Measurements from ENCODE around the gene ST14. TPM values are rescaled to one million over a fixed set of nuclear protein-coding genes. Genes with fewer than 3 reads are reported as not detected.

The ST14 gene
- total RNA-seq, 1 donor from 2014 or later, result 1.4 TPM

DNA sequence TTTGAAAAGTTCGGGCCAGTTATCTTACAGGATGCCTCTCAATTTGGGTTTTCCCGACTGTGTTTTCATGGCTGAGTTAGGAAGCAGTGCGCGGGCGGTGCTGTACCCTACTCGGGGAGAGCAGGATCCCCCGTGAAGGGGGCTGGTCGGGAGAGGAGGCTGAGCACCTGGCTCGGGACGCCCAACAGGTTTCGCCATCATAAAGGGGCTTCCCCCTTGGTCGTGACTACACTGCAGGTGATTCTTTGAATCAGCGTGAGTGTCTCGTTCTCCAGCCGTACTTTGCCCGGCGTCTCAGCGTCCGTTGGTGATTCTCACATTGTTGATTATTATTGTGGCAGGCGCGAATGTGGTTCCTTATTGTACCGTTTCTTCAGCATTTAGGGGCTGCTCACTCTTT is 46.6 kb downstream of the ST14 start:
- H3K27ac Mint-ChIP-seq, result no peak overlapping the region

DNA sequence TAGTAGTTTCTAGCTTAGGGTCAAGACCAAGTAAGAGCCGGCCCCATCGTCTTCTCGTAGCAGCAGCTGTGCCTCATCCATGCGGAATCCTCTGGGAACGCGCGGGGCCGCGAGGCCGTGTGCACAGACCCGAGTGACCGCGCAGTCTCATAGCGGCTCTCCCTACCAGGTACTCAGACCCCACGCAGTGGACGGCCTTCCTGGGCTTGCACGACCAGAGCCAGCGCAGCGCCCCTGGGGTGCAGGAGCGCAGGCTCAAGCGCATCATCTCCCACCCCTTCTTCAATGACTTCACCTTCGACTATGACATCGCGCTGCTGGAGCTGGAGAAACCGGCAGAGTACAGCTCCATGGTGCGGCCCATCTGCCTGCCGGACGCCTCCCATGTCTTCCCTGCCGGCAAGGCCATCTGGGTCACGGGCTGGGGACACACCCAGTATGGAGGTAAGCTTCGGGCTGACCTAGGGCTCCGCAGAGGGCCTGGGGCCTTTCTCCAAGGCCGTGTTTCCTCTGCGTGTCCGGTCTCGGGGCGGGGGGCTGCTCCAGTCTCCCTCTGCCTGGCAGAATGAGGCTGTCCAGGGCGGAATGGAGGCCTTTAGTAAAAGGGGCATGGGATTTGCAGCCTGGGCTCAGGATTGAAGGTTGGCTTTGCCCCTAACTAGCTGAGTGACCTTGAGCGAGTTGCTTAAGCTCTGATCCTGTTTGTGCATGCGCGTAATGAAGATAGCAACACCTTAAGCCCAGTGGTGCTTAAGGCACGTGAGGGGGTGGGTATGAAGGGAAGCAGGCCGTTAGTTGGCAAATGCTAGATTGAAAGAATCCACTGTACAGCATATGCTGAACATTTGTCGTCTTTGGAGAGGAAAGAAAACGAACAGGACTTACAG is 48.9 kb downstream of the ST14 start:
- H3K27ac Mint-ChIP-seq, result no peak overlapping the region
- peaks cover 3% of the 10 kb centered on the region for H3K4me1 Mint-ChIP-seq
- peaks cover 7% of the 10 kb centered on the region for H3K27me3 Mint-ChIP-seq (ENCODE audit: insufficient read depth, low read depth)
- H3K4me2 ChIP-seq, result no peak overlapping the region
- no peak overlapping the region for H2AFZ ChIP-seq (replicated peaks)
- no peak overlapping the region for H3K9ac ChIP-seq
- no peaks in the 10 kb centered on the region for H3K9me3 Mint-ChIP-seq
- DNase-seq (ENCODE audit: low spot score), result no peak
- H3K79me2 ChIP-seq (ENCODE audit: low read depth), result no peaks in the 10 kb centered on the region
- no peaks in the 10 kb centered on the region for H3F3A ChIP-seq (ENCODE audit: low read depth)
- no peak overlapping the region for H3K27ac ChIP-seq
- H3K9me3 ChIP-seq (ENCODE audit: low read depth), result no peaks in the 10 kb centered on the region
- H3K27me3 ChIP-seq, result peaks cover 9% of the 10 kb centered on the region
- no peak overlapping the region for H3K4me3 Mint-ChIP-seq
- no peaks in the 10 kb centered on the region for H4K20me1 ChIP-seq (ENCODE audit: low read depth)
- TF ChIP-seq EZH2 (IDR thresholded peaks at IDR 0.05) (no peak), EZH2phosphoT487 (IDR thresholded peaks at IDR 0.05) (no peak)
- TF ChIP-seq, protein P1, sequence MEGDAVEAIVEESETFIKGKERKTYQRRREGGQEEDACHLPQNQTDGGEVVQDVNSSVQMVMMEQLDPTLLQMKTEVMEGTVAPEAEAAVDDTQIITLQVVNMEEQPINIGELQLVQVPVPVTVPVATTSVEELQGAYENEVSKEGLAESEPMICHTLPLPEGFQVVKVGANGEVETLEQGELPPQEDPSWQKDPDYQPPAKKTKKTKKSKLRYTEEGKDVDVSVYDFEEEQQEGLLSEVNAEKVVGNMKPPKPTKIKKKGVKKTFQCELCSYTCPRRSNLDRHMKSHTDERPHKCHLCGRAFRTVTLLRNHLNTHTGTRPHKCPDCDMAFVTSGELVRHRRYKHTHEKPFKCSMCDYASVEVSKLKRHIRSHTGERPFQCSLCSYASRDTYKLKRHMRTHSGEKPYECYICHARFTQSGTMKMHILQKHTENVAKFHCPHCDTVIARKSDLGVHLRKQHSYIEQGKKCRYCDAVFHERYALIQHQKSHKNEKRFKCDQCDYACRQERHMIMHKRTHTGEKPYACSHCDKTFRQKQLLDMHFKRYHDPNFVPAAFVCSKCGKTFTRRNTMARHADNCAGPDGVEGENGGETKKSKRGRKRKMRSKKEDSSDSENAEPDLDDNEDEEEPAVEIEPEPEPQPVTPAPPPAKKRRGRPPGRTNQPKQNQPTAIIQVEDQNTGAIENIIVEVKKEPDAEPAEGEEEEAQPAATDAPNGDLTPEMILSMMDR (IDR thresholded peaks at IDR 0.05), result no peak
- H3K36me3 Mint-ChIP-seq, result no peaks in the 10 kb centered on the region
- H3K36me3 ChIP-seq, result no peaks in the 10 kb centered on the region
- no peaks in the 10 kb centered on the region for H3K4me1 ChIP-seq
- H3K4me3 ChIP-seq, result no peak overlapping the region

More for the DNA sequence above, 46.6 kb downstream of the ST14 start:
- no peak overlapping the region for H3K27ac ChIP-seq
- H3K36me3 ChIP-seq, result no peaks in the 10 kb centered on the region
- Mint-ChIP-seq H3K4me1 (peaks cover 3% of the 10 kb centered on the region), H3K4me3 (no peak overlapping the region), H3K27me3 (ENCODE audit: insufficient read depth, low read depth) (peaks cover 6% of the 10 kb centered on the region), H3K36me3 (no peaks in the 10 kb centered on the region), H3K9me3 (peaks cover 7% of the 10 kb centered on the region)
- H3K4me2 ChIP-seq, result no peak overlapping the region
- no peak for TF ChIP-seq EZH2phosphoT487 (IDR thresholded peaks at IDR 0.05)
- TF ChIP-seq, protein P1 (IDR thresholded peaks at IDR 0.05), result no peak
- TF ChIP-seq EZH2 (IDR thresholded peaks at IDR 0.05), result no peak
- DNase-seq (ENCODE audit: low spot score), result no peak
- H3K4me3 ChIP-seq, result no peak overlapping the region
- H3K9ac ChIP-seq, result no peak overlapping the region
- H3K27me3 ChIP-seq, result no peaks in the 10 kb centered on the region
- no peaks in the 10 kb centered on the region for H3F3A ChIP-seq (ENCODE audit: low read depth)
- no peaks in the 10 kb centered on the region for H3K9me3 ChIP-seq (ENCODE audit: low read depth)
- no peak overlapping the region for H2AFZ ChIP-seq (replicated peaks)
- H3K4me1 ChIP-seq, result no peaks in the 10 kb centered on the region
- no peaks in the 10 kb centered on the region for H3K79me2 ChIP-seq (ENCODE audit: low read depth)
- no peaks in the 10 kb centered on the region for H4K20me1 ChIP-seq (ENCODE audit: low read depth)

DNA sequence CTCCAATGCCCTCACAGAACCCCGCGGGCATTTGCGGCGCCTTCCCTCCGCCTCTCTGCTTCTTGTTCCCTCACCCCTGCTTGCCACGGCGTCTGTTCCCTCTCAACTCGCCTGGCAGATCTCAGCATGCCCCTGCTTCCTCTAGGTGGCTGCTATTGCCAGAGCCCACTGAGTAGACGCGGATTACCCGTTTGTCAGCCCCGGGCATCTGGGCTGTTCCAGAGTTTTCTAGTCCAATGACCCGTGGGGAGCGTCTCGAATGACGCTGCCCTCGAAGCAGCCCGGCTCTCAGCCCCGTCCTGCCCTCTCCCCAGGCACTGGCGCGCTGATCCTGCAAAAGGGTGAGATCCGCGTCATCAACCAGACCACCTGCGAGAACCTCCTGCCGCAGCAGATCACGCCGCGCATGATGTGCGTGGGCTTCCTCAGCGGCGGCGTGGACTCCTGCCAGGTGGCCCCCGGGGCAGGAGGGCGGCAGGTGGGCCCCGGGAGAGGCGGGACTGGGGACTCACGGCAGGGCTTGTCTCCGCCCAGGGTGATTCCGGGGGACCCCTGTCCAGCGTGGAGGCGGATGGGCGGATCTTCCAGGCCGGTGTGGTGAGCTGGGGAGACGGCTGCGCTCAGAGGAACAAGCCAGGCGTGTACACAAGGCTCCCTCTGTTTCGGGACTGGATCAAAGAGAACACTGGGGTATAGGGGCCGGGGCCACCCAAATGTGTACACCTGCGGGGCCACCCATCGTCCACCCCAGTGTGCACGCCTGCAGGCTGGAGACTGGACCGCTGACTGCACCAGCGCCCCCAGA is 49.7 kb downstream of the ST14 start:
- Histone ChIP-seq H3K9me3 (ENCODE audit: low read depth) (no peaks in the 10 kb centered on the region), H3K4me3 (no peak overlapping the region), H3K9ac (no peak overlapping the region), H3K36me3 (no peaks in the 10 kb centered on the region), H2AFZ (replicated peaks) (no peak overlapping the region), H3K4me1 (no peaks in the 10 kb centered on the region), H4K20me1 (ENCODE audit: low read depth) (no peaks in the 10 kb centered on the region), H3K27ac (no peak overlapping the region), H3K79me2 (ENCODE audit: low read depth) (no peaks in the 10 kb centered on the region), H3F3A (ENCODE audit: low read depth) (no peaks in the 10 kb centered on the region), H3K4me2 (no peak overlapping the region), H3K27me3 (peaks cover 9% of the 10 kb centered on the region)
- Mint-ChIP-seq H3K9me3 (no peaks in the 10 kb centered on the region), H3K27ac (no peak overlapping the region), H3K27me3 (ENCODE audit: insufficient read depth, low read depth) (peaks cover 13% of the 10 kb centered on the region), H3K4me1 (peaks cover 3% of the 10 kb centered on the region), H3K4me3 (no peak overlapping the region), H3K36me3 (no peaks in the 10 kb centered on the region)
- TF ChIP-seq EZH2 (IDR thresholded peaks at IDR 0.05), result no peak
- TF ChIP-seq, protein P1 (IDR thresholded peaks at IDR 0.05), result no peak
- TF ChIP-seq EZH2phosphoT487 (IDR thresholded peaks at IDR 0.05), result no peak
- DNase-seq (ENCODE audit: low spot score), result no peak
